HG02973 (cell line): ENCODE measurements around the gene DST.

ENCODE experiments used
- ATAC-seq: cut with Tn5 transposase; IDR thresholded peaks from one replicate; pipeline ENCODE4 v1.9.1; 2021; ENCODE audit warnings: moderate library complexity; ENCODE audit not compliant: unreplicated experiment

DST gene

DNA sequence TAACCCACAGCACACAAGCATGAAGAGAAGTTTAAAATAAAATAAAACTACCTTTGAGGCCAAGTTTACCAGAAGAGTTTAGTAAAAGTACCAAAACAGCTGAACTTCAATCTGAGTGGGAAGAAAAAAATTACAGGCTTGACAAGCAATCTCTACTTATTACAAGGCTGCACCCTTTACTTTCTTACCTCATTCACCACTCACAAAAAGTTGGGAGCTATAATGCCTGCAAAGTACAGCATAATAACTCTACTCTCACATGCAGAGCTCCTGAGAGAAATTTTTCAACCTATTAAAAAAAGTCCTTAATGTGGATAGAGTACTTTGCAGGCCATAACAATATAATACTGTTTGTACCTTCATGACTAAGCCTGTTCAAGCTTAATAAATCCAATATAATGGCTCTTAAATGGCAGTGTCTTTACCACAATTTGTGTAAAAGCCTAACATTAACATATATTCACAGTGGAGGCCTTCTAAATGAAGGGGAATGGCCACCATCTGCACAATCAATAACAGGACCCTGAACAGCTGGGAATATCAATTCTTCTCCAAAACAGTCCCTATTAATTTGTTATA, 103.1 kb downstream of the DST start:
- ATAC-seq: no peak

DNA sequence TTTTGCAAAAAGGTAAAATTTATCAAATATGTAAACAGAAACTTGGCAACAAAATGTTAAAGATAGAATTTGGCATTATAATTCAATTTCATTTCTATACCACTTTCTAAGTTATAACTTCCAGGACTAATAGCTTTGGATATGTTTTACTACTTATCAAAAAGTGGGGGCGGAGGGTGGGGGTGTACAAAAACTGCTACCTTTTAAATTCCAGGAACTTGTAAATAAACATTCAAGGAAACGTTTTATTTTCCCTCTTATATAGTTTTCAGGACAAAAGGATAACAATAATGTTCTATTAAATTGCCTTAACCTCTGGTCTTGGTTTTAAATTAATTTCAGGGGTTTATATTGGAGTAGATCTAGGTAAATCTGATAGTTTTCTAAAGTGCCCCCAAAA, 103.8 kb downstream of the DST start:
- no peak for ATAC-seq

DNA sequence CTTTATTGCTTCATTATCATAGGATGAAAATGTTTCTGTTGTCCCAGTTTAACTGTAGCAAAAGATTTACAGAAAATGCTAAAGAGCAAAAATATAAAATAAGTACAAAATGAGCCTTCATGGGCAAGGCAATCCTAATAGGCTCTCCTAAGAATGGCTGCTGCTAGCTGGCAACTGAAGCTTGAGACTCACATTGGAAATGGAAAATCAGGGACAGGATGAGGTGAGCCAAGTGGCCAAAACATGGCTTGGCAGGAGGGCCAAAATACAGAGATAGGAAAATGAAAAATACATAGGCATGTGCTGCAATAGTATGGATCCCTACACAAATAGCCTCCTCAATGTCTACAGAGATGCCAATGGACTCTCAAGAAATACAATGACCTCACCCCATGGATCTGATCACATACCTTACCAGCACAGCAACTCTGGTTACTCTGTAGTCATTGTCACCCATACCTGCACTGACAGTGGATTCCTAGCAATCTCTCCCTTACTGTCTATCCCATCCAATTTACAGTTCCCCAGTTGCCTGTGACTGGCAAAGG, 105.4 kb downstream of the DST start:
- no peak for ATAC-seq

DNA sequence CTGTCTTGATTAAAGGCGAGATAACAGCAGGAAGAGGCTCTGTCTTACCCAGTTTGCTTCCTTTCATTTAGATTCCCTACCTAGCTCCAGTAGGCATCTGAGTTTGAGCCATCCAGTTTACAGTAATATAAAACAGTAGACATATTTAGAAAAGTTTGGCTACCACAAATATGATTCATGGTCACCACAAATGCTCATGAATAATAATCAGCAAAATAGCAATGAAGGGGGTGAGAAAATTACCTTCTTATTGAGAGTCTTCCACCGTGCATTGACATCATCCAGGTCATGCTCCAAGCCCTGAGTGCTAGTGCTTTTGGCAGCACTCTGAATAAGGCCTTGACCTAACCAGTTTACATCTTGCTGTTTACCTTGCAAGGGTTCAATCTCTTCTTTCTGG, 106.2 kb downstream of the DST start:
- ATAC-seq: no peak

DNA sequence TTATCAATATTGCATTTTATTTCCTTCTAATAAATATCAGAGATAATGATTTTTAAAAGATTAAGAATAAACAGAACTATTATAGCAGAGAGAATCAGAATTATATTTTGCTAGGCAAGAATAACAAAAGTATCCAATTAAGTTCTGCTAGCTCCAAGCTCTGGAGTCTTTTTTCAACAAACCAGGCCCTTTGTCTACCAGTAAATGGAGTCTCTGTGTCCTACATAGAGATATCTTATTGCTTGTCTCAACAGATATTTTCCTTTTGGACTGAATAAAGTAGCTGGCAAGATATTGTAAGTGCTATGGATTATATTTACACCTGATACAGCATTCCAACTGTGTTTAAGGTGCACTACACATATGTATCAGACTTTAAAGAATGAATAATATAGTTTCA, 107.1 kb downstream of the DST start:
- no peak for ATAC-seq

DNA sequence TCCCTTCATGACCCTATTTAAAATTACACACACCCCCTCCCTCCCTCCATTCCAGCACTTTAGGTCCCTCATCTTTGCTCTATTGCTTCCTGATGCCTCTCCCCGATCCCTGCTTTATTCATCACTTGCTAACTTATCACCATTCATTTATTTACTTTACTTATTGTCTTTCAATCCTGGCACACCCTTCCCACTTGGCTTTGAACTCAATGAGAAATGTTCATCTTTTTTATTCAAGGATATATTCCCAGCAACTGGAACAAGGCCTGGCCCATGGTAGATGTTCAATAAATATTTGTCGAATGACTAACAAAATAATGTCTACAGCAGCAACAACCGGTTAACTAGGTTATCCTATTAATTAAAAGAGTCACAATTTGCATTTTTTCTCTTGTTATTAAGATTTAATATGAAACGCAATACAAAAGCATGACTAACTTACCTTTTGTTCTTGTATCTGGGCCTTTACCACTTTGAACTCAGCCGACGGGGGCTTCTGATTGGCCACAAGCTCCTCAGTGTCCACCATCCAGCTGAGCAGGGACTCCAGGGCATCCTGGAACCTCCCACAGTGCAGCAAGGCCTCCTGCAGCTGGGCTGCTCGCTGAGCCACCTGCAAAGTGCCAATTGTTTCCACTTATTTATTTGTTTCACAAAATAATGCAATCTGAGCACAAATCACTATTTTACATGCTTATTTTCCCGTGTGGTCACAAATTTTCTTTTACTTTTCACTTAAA, 107.8 kb downstream of the DST start:
- no peak for ATAC-seq

DNA sequence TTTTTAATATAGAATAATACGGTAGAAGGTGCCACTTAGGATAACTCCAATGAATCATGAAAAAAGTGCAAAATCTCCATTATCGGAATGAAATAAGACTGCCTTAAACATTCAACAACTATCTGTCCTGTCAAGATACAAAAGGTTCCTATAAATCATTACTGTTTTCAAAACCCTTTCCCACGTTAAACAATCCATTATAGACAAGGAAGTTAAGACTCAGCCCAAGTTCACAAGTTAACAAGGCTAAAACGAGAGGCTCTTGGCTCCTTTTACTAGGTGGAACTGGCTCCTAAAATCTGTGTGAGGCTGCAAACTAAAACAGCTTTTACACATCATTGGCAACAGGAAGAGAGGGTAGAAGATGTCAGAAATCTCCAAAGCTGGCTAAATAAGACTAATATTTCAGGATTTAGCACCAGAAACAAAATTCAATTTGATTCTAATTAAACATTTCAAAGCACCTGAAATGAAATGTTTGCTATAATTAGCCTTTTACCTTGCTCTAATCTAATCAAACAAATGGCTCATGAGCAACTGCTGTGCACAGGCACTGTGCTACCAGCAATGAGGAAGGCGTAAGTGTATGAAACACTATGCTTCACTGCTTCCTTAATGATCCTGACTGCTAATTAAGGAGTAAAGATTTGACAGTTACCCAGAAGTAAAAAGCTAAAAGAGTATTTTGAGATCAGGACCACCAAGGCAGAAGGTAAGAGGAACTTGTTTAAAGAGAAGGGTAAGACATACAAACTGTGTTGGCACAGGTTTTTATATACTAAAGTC, 109.7 kb downstream of the DST start:
- ATAC-seq: no peak

DNA sequence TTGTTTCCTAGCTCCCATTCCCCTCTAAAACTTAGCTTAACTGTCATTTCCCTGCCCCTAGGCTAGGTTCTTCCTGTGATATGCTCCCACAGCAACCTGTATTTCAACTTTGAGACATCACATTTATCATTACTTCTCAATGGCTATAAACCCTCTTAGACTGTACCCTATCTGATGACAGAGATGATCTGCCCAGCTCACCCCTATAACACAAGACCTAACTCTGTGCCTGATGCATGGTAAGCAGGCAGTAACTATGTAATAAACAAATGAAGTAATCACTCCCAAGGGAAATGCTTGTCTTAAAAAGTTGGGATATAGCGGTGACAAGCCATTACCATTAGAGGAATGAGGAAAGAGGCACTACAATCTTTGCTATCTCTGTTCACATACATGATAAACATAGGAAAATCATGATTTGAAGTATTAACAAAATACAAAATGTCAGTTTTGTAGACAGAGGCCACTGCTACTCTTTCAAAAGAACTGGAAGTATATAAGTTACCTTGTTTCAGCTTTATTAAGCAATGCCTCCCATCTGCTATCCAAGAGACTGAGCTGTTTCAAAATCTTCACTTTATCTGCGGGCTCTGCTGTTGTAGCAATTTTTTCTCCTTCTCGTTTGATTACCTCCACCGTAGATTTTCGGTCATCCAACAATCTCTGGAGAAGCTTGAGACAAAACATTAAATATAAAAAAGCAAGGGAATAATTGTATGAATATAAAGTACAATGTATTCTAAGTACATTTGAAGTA, 110.7 kb downstream of the DST start:
- no peak for ATAC-seq

DNA sequence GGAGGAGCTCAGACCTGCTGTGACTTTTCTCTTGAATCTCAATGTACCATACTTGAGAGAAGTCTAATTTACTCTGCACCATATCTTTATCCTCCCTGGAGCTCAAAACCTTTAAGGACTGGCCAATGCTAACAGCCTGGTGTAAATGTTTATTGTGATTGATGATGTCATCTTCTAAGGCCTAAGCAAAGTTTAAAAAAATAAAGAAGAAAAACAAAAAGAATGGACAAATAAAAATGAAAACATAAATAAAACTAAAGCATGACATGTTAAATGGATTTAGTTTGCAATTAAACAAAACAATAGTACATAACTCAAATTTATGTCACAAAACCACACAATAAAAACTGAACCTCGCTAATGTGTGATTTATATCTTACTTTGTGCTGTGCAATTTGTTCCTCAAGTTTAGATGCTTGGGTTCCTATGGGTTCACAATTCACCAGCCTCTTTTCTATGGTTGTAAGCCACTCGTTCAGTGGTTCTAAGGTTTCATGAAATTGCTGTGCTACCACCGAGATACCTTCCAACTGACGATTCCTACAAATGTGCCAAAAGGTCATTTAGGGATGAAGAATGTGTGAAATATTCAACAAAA, 113.0 kb downstream of the DST start:
- no peak for ATAC-seq

DNA sequence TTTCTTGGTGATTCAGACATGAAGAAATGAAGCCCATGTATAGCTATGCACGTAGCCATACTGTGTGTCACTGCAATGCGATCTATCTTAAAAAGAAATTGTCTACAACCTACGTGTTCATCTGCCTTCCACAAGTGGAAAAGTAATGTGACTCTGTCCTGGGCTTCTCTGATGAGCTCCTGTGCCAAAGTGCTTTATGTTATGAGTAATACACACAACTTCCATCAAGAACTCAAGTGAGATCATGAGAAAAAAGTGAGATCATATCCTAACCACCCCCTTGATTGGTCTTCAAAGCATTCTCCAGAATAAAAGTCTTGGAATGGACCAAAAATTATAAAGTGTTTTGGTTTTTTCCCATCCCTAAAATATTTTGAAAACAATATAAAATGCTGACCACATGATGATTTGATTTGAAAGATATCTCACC, 114.3 kb downstream of the DST start:
- no peak for ATAC-seq

DNA sequence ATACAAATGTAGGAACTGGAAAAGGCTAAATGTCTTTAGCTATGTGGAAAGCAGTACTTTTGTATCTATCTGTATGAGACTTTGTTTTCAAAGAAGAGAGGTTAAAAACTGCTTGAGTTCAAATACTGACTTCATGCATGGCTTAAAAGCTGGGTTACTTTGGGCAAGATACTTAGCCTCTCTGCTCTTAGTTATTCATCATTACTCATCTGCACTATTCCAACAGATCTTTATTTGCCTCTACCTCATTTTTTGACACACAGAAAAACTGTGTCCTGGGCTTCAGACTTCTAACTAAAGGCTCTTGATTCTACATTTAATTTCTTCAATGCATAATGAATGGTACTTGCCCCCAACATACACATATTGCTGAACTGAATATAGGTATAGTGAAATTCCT, 114.8 kb downstream of the DST start:
- no peak for ATAC-seq

DNA sequence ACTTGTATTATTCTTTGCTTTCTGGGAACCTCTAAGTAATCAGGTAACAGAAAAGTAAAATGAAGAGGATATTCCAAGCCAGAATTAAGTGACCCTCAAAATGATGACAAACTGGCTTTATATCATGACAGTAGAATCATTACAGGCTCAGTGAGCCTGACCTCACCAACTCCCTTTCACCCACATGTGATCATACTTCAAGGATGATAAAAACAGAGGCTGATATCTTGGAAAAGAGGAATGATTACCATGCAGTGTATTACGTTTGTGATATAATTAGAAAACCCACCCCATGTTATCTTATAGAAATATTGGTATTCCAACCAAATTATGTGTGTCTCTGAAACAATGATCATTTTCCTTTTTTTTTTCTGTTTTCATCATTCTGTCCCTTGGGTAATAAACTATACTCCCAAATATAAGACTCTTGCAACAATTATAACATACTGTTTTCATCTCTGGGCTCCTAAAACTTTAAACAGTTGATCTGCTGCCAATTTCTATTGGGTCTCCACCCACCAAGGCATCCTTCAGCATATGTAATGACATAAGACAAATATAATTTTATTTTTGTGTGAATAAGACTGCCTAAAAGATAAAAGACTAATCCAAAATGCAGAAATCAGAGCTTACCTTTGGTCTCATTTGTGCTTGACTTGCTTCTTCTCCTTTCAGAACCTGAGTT, 115.7 kb downstream of the DST start:
- no peak for ATAC-seq

DNA sequence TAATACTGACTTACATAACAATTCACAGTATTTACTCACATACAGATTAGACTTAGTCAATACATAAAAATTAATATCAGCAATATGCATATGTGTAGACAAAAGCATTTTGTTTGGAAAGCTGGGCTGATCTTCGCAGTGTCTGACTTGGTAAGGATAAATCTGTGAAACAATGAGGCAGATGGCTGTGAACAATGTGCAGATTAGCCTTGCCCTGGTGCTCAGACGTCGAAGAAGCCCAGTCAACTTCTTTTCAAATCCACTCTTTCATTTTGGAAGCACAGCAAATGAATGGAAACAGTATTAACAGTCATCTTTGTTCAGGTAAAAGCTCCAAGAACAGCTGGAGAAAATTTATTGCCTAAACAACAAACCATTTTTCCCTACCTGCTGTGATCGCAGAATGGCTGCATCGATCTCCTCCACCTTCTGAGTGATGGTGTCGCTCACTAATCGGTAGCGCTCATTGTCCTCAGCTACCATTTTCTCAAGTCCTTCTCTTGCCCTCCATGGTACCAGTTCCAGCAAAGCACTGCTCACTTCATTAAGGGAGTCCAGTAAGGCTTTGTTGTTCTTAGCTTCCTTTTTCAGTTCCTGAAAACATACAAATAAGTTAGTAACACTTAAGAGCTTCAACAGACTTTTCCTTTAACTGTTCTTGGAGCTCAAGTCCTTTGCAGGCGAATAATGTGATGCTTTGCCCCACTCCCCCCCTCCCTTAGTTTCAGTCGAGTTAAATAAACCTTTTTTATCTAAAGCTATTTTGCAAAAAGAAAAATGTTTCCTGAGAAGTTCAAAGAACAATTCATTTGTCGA, 116.5 kb downstream of the DST start:
- no peak for ATAC-seq

DNA sequence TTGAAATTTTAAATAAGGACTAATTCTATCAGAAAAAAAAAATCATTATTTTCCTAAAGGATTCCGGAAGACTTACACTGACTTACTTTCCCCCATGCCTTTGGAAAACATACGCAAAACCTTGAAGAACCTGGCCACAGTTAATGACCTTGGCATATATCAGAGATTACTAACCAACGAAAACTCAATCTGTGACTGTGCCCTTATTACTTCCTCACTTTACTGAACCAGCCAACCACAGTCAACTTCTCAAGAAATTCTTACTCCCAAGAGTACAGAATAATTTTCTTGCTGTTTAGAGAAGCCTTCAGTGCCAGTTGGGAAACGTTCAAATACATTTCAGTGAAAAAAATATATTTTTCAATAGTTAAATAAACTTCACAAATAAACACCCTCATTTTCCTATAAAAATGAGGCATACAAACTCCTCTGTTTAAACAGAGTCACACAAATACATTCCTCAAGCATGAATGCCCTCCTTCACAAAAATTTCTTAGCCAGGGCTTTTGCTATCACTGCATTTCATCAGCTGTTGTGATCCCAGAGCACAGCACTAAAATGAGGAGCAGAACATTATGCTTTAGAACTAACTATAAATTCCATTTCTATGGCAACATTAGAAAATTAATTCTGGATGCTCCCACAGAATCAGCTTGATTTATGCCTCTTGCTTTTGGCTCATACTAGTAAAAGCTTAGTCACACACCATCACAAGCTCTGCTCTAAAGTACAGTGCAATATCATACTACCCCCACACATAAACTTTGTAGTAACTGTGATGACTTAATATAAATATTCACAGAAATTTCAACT, 117.6 kb downstream of the DST start:
- no peak for ATAC-seq

DNA sequence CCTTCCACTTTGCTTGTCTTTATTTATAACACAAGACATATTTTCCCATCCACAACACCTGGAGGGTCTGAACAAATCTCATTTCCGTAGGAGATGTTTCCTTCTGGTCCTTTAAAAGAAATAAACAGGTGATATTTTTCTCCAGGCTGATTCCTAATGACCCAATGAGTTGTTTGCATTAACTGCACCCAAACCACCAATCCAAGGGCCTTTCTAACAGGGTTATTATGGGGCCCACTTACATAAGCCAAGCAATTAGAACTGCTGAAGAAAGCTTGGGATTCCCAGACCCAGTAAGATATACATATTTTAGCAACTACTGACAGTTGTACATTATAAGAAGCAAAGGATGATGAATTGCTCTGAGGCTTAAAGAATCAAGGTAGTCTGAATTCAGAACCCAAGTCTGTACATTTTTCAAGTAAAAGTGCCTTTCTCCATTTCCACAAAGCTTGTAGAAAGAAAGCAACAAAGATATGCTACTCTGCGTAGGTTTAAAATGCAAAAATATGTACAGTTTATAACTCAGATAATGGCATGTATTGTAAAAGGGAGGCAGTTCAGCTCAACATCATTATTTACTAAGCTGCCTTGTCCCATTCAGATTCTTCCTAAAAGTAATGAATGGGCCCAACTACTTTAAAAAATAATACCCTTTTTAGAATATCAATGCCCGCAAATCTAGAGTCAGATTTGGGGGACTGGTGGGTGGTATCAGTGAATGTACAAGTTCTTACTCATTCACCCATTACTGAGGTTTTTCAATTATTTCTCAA, 120.0 kb downstream of the DST start:
- no peak for ATAC-seq

DNA sequence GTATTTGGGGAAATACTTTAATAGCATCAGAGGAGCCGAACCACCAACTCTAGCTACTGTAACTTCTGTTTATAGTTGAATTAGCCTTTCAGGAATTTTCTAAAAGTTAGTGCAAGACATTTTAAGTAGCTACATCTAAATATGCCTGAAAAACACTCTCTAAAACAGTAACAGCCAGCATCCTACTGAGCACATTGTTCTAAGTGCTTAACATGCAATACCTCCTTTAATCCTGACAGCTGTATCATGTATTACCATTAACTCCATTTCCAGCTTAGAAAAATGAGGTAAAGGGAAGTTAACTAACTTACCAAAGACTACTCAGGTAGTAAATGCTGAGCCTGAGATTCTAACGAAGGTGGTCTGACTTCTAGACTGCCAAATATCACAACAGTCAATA, 120.7 kb downstream of the DST start:
- no peak for ATAC-seq

DNA sequence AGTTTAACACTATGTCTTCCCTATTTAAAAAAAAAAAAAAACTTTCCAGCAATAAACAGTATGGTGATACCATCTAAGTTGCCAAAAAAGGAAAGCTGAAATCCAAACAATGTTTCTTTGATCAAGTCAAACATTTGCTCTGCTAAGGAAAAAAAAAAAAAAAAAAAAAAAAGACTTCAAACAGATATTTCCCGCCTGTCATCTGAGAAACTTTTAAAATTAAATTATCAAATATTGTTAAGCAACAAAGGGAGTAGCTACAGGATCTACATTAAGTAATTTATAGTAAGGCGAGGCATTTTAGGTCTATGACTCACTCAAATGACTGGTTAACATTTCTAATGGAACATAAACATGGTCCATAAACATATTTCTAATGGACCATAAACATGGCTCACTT, 121.2 kb downstream of the DST start:
- no peak for ATAC-seq

DNA sequence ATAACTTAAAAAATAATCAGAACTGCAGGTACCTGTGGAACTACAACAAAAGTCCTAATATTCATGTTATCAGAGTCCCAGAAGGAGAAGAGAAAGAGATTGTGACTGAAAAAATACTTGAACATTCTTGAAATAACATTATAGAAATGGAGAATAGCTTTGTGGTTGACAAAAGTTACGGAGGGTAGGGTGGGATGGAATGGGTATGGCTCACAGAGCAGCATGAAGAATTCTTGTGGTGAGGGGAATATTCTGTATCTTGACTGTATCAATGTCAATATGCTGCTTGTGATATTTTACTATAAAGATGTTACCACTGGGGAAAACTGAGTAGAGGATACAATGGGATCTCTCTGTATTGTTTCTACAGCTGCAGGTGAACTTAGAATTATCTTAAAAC, 122.5 kb downstream of the DST start:
- ATAC-seq: no peak
